ENCODE measurements around the gene OR51S1.

Gene OR51S1, protein sequence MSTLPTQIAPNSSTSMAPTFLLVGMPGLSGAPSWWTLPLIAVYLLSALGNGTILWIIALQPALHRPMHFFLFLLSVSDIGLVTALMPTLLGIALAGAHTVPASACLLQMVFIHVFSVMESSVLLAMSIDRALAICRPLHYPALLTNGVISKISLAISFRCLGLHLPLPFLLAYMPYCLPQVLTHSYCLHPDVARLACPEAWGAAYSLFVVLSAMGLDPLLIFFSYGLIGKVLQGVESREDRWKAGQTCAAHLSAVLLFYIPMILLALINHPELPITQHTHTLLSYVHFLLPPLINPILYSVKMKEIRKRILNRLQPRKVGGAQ

DNA sequence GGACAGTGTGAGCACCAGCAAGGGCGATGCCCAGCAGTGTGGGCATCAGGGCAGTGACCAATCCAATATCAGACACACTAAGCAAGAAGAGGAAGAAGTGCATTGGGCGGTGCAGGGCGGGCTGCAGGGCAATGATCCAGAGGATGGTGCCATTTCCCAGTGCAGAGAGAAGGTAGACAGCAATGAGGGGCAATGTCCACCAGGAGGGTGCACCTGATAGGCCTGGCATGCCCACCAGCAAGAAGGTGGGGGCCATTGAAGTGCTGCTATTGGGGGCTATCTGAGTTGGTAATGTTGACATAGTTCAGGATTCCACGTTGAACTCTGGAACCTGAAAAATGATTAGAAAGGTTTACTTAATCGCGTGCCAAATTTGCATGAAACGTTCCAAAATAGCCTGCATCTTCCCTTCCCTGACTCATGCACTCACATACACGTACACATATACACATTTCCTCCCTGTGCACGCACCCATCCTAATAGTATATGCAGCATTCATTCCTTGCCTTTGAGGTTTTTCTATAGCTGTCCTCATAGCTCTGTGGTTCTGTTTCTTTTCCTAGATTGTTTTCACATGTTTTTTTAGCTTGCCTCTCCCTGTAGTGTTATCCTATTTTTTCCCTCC, at the start of gene OR51S1:
TSS of gene OR51S1 (minus strand) at position 301 of the 625 bp plus-strand sequence. CDS start at position 301, 0 bp downstream.
- no peaks in the 10 kb centered on the region for H3K9me3 ChIP-seq (ENCODE audit: control insufficient read depth, insufficient read depth, low read length)
- no peaks in the 10 kb centered on the region for H3K4me1 ChIP-seq (ENCODE audit: control insufficient read depth, insufficient read depth, low read length)
- no peak within 1 kb of the TSS for H3K9ac ChIP-seq (ENCODE audit: low read depth, low read length)
- no peaks in the 10 kb centered on the region for H3K36me3 ChIP-seq (ENCODE audit: control insufficient read depth, insufficient read depth, low read length)
- no peak within 1 kb of the TSS for H3K4me3 ChIP-seq (ENCODE audit: low read depth, low read length)
- H3K27me3 ChIP-seq (ENCODE audit: control insufficient read depth, insufficient read depth, low read length): no peaks in the 10 kb centered on the region

DNA sequence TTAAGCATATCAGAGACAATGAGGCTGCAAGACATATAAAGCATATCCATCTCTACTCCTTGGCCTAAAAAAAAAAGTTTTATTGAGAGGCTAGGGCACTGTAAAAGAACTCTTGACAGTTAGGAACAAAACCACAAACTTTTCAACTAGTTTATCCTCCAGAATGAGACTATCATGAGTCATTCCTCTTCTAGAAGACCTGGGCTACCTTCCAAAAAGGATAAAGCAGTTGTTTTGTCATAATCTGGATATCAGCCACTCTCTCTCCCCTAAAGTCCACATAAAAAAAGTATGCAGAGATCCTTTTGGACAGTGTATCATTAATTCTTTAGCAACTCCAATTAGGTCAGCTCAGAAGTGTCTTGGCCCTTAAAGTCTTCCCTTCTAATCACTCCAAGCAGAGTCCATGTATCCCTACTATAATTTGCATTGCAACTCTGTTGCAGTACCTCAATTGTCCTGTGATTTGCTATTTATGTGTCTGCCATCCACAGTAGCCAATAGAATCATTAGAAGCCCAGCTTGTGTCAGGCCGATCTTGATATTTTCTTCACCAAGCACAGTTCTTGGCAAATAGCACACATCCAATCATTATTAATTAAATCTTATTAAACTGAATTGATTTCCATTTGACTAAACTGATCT, 43.1 kb upstream of the OR51S1 start:
- Histone ChIP-seq H3K36me3 (ENCODE audit: control insufficient read depth, insufficient read depth, low read length) (no peaks in the 10 kb centered on the region), H3K4me1 (ENCODE audit: control insufficient read depth, insufficient read depth, low read length) (no peaks in the 10 kb centered on the region), H3K4me3 (ENCODE audit: low read depth, low read length) (no peak overlapping the region), H3K9ac (ENCODE audit: low read depth, low read length) (no peak overlapping the region), H3K9me3 (ENCODE audit: control insufficient read depth, insufficient read depth, low read length) (no peaks in the 10 kb centered on the region), H3K27me3 (ENCODE audit: control insufficient read depth, insufficient read depth, low read length) (no peaks in the 10 kb centered on the region)

DNA sequence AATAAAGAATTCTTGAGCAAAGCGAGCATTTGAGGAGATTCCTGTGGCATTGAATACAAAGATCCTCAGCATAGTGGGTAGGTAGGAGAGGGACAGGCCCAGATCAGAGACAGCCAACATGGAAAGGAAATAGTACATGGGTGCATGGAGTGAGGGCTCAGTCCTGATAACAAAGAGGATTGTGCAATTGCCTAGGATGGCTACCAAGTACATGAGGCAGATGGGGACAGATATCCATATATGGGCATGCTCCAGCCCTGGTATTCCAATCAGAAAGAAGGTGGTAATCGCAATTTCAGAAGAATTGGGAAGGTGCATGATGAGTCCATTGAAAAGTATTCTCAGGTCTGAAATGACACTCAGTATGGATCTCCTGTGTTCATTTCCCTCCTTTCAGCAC, 41.3 kb upstream of the OR51S1 start:
- Histone ChIP-seq H3K9ac (ENCODE audit: low read depth, low read length) (no peak overlapping the region), H3K27me3 (ENCODE audit: control insufficient read depth, insufficient read depth, low read length) (no peaks in the 10 kb centered on the region), H3K9me3 (ENCODE audit: control insufficient read depth, insufficient read depth, low read length) (no peaks in the 10 kb centered on the region), H3K36me3 (ENCODE audit: control insufficient read depth, insufficient read depth, low read length) (no peaks in the 10 kb centered on the region), H3K4me3 (ENCODE audit: low read depth, low read length) (no peak overlapping the region), H3K4me1 (ENCODE audit: control insufficient read depth, insufficient read depth, low read length) (no peaks in the 10 kb centered on the region)

DNA sequence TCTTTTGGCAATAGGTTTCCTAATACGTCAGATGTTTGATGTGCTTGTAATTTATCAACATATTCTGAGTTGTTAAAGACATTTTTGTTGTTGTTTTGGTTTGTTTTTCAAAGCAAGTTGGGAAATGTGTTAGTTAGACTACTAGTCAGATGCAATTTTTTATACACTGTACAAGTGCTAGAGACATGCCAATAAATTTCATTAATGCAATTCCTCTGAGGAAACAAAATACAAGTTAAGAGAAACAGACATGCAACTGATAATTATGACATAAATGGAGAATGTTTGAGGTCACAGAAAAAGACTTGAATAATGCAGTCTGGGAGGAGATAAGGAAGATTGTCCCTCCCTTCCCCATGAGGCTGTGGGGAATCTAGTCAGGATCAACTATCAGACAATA, 38.6 kb upstream of the OR51S1 start:
- H3K27me3 ChIP-seq (ENCODE audit: control insufficient read depth, insufficient read depth, low read length): no peaks in the 10 kb centered on the region
- no peaks in the 10 kb centered on the region for H3K9me3 ChIP-seq (ENCODE audit: control insufficient read depth, insufficient read depth, low read length)
- no peaks in the 10 kb centered on the region for H3K36me3 ChIP-seq (ENCODE audit: control insufficient read depth, insufficient read depth, low read length)
- H3K4me1 ChIP-seq (ENCODE audit: control insufficient read depth, insufficient read depth, low read length): no peaks in the 10 kb centered on the region
- no peak overlapping the region for H3K4me3 ChIP-seq (ENCODE audit: low read depth, low read length)
- no peak overlapping the region for H3K9ac ChIP-seq (ENCODE audit: low read depth, low read length)

DNA sequence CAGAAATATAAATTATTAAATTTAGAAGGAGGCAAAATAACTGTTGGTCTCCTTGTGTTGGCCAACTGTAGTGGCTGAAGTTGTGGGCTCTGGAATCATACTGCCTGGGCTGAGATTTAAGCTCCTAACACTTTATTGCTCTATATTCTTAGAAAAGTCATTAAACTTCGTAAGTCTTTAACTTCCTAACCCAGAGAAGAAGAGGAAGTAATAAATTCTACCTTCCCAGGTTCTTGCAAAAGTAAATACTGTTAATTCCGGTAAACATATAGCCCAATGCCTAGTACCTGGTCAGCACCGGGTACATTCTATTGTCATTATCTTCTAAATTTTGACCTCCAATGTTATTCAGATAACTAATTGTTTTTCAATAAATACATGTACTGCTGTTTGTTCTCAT, 37.2 kb upstream of the OR51S1 start:
- H3K9me3 ChIP-seq (ENCODE audit: control insufficient read depth, insufficient read depth, low read length): no peaks in the 10 kb centered on the region
- H3K9ac ChIP-seq (ENCODE audit: low read depth, low read length): no peak overlapping the region
- no peaks in the 10 kb centered on the region for H3K27me3 ChIP-seq (ENCODE audit: control insufficient read depth, insufficient read depth, low read length)
- no peak overlapping the region for H3K4me3 ChIP-seq (ENCODE audit: low read depth, low read length)
- H3K36me3 ChIP-seq (ENCODE audit: control insufficient read depth, insufficient read depth, low read length): no peaks in the 10 kb centered on the region
- no peaks in the 10 kb centered on the region for H3K4me1 ChIP-seq (ENCODE audit: control insufficient read depth, insufficient read depth, low read length)

DNA sequence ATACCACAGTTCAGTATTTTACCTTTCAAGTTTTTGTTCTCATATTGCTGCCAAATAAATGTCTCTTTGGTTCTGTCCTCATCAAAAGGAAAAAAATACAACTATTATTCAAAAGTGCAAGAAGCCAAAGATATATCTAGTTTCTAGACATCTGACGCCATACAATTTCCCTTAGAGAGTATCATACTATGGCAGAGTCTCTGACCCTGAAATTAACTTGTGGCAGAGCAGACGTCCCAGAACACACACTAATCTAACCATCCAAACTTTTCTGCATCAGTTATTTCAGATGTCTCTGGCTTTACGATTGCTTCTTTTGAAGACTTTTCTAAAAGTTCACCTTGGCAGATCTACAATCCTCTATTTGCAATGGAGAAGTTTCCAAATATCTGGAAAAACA, 35.4 kb upstream of the OR51S1 start:
- Histone ChIP-seq H3K36me3 (ENCODE audit: control insufficient read depth, insufficient read depth, low read length) (no peaks in the 10 kb centered on the region), H3K27me3 (ENCODE audit: control insufficient read depth, insufficient read depth, low read length) (no peaks in the 10 kb centered on the region), H3K4me1 (ENCODE audit: control insufficient read depth, insufficient read depth, low read length) (no peaks in the 10 kb centered on the region), H3K9me3 (ENCODE audit: control insufficient read depth, insufficient read depth, low read length) (no peaks in the 10 kb centered on the region), H3K9ac (ENCODE audit: low read depth, low read length) (no peak overlapping the region), H3K4me3 (ENCODE audit: low read depth, low read length) (no peak overlapping the region)

DNA sequence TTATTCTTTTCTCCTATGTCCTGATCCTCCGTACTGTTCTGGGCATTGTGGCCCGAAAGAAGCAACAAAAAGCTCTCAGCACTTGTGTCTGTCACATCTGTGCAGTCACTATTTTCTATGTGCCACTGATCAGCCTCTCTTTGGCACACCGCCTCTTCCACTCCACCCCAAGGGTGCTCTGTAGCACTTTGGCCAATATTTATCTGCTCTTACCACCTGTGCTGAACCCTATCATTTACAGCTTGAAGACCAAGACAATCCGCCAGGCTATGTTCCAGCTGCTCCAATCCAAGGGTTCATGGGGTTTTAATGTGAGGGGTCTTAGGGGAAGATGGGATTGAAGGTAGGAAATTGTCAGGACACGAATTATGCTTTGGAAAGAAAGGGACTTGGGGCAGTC, 33.5 kb upstream of the OR51S1 start:
- Histone ChIP-seq H3K4me3 (ENCODE audit: low read depth, low read length) (no peak overlapping the region), H3K36me3 (ENCODE audit: control insufficient read depth, insufficient read depth, low read length) (no peaks in the 10 kb centered on the region), H3K9me3 (ENCODE audit: control insufficient read depth, insufficient read depth, low read length) (no peaks in the 10 kb centered on the region), H3K27me3 (ENCODE audit: control insufficient read depth, insufficient read depth, low read length) (no peaks in the 10 kb centered on the region), H3K9ac (ENCODE audit: low read depth, low read length) (no peak overlapping the region), H3K4me1 (ENCODE audit: control insufficient read depth, insufficient read depth, low read length) (no peaks in the 10 kb centered on the region)

DNA sequence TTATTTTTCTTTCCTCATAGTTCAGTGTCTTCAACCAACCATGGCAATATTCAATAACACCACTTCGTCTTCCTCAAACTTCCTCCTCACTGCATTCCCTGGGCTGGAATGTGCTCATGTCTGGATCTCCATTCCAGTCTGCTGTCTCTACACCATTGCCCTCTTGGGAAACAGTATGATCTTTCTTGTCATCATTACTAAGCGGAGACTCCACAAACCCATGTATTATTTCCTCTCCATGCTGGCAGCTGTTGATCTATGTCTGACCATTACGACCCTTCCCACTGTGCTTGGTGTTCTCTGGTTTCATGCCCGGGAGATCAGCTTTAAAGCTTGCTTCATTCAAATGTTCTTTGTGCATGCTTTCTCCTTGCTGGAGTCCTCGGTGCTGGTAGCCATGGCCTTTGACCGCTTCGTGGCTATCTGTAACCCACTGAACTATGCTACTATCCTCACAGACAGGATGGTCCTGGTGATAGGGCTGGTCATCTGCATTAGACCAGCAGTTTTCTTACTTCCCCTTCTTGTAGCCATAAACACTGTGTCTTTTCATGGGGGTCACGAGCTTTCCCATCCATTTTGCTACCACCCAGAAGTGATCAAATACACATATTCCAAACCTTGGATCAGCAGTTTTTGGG, 33.0 kb upstream of the OR51S1 start, which contains the start of gene OR51T1:
TSS of gene OR51T1 (plus strand) at position 41 of the 641 bp plus-strand sequence. CDS start at position 41, 0 bp downstream.
- no peaks in the 10 kb centered on the region for H3K36me3 ChIP-seq (ENCODE audit: control insufficient read depth, insufficient read depth, low read length)
- no peaks in the 10 kb centered on the region for H3K27me3 ChIP-seq (ENCODE audit: control insufficient read depth, insufficient read depth, low read length)
- no peak within 1 kb of the TSS for H3K4me3 ChIP-seq (ENCODE audit: low read depth, low read length)
- H3K4me1 ChIP-seq (ENCODE audit: control insufficient read depth, insufficient read depth, low read length): no peaks in the 10 kb centered on the region
- no peaks in the 10 kb centered on the region for H3K9me3 ChIP-seq (ENCODE audit: control insufficient read depth, insufficient read depth, low read length)
- H3K9ac ChIP-seq (ENCODE audit: low read depth, low read length): no peak within 1 kb of the TSS

DNA sequence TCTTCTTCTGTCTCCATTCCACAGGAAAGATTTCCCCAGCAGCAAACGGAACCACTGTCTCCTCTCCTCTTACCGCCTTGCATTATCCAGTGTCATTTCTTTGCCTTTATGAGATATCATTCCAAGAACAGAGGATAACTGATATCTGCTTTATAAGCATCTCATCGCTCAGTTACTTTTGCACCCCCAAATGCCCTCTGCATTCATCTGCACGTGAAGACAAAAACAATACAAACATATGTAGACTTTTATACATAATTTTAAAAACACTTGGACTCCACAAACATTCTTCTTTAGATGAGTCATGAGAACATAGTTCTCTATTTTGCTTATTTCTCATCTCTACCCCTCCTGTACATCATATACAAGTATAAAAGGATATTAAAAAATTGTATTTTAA, 32.2 kb upstream of the OR51S1 start:
- Histone ChIP-seq H3K36me3 (ENCODE audit: control insufficient read depth, insufficient read depth, low read length) (no peaks in the 10 kb centered on the region), H3K4me1 (ENCODE audit: control insufficient read depth, insufficient read depth, low read length) (no peaks in the 10 kb centered on the region), H3K4me3 (ENCODE audit: low read depth, low read length) (no peak overlapping the region), H3K27me3 (ENCODE audit: control insufficient read depth, insufficient read depth, low read length) (no peaks in the 10 kb centered on the region), H3K9ac (ENCODE audit: low read depth, low read length) (no peak overlapping the region), H3K9me3 (ENCODE audit: control insufficient read depth, insufficient read depth, low read length) (no peaks in the 10 kb centered on the region)

DNA sequence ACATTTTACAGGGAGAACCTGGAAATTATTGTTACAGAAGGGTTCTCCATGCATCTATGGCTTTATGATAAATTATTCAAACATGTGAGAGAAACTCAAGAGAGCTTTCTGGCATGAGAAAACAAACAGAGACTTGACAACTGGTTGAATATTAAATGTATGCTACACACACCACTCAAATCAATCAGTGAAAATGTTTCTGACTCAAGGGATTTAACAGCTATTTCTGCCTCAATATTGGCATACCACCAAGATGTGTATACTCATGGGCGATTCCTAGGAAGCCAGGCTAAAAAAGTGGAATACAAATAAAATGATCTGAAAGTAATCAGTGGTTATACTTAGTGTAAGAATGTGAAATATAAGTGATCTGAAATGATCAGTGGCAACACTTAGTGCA, 16.8 kb upstream of the OR51S1 start:
- Histone ChIP-seq H3K4me3 (ENCODE audit: low read depth, low read length) (no peak overlapping the region), H3K27me3 (ENCODE audit: control insufficient read depth, insufficient read depth, low read length) (no peaks in the 10 kb centered on the region), H3K4me1 (ENCODE audit: control insufficient read depth, insufficient read depth, low read length) (peaks cover 11% of the 10 kb centered on the region), H3K9ac (ENCODE audit: low read depth, low read length) (no peak overlapping the region), H3K9me3 (ENCODE audit: control insufficient read depth, insufficient read depth, low read length) (no peaks in the 10 kb centered on the region), H3K36me3 (ENCODE audit: control insufficient read depth, insufficient read depth, low read length) (no peaks in the 10 kb centered on the region)

DNA sequence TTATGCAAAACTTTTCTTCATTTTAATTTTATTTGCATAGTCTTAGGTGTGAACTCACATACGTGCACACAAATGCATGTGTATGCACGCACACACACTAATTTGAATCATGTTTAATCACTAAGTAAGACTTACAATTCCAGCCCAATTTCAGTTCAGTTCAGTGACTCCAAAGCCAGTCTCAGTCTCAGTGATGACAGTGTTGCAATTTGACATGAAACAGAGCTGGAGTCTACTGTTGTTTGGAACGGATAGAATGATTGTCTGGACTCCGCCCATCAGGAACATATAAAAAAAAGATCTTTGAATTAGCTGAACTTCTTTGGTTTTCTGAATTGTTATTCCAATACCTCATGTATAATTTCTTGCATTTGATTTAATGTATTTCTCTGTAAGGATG, 14.9 kb upstream of the OR51S1 start:
- Histone ChIP-seq H3K4me3 (ENCODE audit: low read depth, low read length) (no peak overlapping the region), H3K36me3 (ENCODE audit: control insufficient read depth, insufficient read depth, low read length) (no peaks in the 10 kb centered on the region), H3K4me1 (ENCODE audit: control insufficient read depth, insufficient read depth, low read length) (peaks cover 11% of the 10 kb centered on the region), H3K27me3 (ENCODE audit: control insufficient read depth, insufficient read depth, low read length) (no peaks in the 10 kb centered on the region), H3K9ac (ENCODE audit: low read depth, low read length) (no peak overlapping the region), H3K9me3 (ENCODE audit: control insufficient read depth, insufficient read depth, low read length) (no peaks in the 10 kb centered on the region)
